NOMO-1 treated with dmso at 0.1 percent for 144 hours (cell line): Measurements from ENCODE around the gene FBLN1.
"Not testable (repeated sequence)": the region's sequence is repeated elsewhere in the genome, so short reads cannot be mapped to it uniquely, and the experiment has no call there.

Experiments
- DNase-seq: peaks from one replicate; lab custom pipeline; 2025; ENCODE audit not compliant: unreplicated experiment; lab: John Stamatoyannopoulos, UW

Gene FBLN1

DNA sequence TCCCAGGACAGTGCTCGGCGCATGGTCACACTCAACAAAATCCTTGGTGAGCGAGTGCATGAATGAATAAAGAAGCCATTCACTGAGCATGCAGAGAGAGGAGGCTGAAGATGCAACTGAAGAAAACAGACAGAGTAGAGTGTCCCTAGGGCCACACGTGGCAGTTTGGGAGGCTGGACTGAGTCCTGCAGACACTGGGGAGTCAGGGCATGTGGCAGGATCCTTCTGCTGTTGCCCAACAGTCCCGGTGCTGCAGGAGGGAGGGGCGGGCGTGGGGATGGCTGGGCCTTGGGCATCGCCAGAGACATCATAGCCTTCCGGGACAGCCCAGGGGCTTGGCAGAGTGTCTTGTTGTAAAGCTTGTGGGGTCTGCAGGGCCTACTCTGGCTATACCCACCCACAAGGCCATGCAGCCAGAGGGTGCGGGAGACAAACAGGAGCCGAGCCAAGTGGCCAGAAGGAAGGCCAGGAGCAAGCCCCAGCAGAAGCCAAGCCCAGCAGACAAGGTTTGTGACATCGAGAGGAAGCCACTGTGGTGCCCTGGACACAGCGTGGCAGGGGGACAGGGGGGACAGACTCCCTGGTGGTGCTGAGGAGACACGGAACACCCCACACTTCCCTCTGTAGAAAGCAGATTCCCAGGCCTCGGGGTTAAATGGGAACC, 26.7 kb upstream of the FBLN1 start:
- no peak for DNase-seq

DNA sequence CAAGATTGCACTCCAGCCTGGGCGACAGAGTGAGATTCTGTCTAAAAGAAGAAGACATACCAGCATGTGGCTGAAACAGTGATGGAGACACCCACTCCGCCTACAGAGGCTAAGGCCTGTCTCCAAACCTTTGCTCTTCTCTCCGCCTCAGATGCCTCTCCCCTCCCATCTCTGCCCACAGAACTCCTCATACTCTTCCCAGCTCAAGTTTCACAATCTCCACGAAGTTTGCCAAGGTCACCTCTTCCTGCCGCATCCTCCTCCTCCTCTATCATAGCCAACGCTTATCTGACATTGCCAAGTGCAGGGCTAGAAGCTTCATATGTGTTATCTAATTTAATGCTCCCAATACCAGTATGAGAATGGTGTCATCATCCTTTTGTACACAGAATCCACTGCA, 25.9 kb upstream of the FBLN1 start:
- DNase-seq, result no peak

DNA sequence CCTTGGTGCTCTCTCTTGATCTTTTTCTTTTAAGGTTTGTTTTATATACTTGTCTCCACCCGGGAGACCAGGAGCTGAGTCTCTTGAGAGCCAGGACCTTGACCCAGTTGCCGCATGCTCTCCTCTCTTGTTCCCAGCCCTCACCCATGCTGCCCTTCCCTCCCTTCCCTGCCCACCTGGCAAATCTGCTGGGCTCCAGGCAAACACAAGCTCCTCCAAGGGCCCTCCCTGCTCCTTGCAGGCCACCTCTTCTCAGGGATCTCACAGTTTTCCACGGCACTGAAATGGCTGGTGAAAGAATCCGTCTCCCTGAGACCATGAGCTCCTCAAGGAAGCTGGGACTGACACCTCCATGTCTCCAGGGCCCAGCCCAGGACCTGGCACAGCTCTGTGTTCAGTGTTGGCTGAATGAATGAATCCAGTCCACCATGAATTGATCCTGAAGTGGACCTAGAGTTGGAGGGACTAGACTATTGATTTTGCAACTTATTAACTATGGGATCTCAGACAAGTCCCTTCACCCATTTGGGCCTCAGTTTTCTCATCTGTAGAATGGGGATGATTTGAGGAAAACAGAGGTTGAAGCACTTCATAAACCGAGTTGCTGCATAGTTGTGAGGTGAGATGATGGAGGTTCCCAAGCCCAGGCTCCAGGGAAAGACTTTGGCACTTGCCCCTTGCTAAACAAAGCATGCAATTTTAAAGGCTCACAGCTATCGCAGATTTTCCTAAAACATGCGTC, 25.1 kb upstream of the FBLN1 start:
- no peak for DNase-seq

DNA sequence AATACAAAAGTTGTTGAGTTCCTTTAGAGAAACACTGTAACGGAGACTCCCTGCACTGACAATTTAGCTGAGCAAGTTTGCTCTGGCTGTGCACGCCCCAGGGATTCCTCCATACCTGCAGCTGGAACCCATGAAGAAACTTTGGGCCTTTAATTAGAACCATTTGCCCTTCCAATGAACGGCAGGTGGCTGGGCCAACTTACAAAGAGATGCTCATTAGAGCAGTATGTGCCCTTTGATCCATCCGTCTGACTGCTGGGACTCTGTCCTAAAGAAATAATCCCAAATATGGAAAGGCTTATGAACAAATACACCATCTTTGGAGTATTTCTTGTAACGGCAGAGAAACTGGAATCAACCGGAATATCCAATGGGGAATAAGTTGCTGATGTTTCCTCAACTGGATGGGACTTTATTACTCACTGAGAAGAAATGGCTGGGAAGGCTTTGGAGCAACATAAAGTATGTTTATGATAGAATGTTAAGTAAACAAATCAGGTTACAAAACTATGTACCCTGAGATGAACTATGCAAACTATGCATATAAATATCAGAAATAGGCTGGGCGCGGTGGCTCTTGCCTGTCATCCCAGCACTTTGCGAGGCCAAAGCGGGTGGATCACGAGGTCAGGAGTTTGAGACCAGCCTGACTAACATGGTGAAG, 24.4 kb upstream of the FBLN1 start:
- no peak for DNase-seq

DNA sequence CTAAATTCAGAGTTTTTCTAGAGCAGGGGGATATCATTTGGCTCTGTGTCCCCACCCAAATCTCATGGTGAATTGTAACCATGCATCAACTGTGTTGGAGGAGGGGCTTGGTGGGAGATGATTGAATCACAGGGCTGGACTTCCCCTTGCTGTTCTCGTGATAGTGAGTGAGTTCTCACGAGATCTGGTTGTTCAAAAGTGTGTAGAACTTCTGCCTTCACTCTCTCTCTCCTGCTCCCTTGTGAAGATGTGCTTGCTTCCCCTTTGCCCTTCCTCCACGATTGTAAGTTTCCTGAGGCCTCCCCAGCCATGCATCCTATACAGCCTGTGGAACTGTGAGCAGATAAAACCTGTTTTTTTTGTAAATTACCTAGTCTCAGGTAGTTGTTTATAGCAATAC, 22.0 kb upstream of the FBLN1 start:
- DNase-seq, result no peak

DNA sequence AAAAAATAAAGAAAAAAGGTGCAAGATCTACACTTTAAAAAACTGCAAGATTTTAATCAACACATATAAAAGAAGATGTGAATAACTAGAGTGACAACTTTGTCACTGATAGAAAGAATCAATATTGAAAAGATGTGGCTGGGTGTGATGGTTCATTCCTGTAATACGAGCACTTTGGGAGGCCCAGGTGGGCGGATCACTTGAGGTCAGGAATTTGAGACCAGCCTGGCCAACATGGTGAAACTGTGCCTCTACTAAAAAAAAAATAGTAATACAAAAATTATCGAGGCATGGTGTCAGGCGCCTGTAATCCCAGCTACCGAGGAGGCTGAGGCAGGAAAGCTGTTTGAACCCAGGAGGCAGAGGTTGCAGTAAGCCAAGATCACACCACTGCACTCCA, 21.0 kb upstream of the FBLN1 start:
- no peak for DNase-seq

DNA sequence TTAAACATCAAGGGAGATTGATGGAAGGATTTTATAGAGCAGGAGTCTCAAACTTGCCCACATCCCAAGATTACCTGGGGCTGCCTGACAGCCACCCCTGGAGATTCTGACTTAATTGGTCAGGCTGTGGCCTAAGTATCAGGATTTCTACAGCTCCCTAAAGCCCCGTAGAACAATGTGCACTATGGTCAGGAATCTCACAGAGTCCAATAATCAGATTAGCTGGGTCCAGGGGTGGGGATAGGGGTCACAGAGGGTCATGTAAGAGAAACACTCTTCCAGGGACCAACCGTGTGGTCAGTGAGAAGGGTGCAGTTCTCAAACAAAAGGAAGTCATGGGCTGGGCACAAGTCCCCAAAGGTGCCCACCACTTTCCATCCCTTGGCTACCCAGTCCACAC, 20.5 kb upstream of the FBLN1 start:
- DNase-seq, result no peak

DNA sequence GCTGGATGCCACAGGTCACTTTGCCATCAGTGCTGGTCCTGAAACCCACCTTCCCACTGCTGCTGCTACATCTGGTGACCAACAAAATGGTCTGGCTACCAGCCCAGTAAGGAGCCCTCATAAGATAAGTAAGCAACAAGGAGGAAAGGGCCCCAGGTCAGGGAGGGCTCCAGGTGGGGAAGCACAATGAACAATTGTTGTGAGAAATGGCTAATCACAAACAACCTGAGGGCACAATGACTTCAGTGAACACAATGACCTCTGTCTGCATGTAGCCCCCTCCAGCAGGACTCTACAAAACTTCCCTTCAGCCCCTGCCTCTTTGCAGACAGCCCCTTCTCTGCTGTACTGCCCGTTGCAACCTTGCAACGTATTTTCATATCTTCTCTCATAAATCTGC, 19.4 kb upstream of the FBLN1 start:
- DNase-seq, result no peak

DNA sequence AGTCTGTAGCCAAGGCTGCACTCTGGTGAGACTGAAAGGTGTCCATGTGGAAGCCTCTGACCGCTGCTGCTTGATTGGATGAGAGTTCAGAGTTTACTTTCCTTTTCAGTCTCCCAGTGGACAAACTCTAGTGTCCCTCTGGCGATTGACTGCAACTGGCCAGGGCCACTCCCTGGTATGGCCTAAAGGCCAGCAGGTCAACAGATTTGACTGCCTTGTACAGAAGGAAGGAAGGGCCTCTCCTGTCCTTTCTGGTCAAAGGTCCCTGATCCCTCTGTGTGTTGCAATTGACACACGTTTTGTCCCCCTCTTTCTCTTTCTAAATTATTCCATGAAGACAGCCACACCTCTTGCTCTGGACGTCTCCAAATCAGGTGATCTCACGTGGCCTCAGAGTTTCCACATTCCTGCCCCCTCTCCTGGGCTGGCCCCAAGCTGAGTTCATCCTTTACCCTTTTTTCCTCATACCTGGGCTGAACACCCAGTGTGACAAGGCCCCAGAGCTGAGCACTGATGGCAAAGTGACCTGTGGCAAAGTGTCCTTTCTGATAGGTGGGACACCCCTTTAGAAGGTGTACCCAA, 18.7 kb upstream of the FBLN1 start:
- DNase-seq, result no peak

DNA sequence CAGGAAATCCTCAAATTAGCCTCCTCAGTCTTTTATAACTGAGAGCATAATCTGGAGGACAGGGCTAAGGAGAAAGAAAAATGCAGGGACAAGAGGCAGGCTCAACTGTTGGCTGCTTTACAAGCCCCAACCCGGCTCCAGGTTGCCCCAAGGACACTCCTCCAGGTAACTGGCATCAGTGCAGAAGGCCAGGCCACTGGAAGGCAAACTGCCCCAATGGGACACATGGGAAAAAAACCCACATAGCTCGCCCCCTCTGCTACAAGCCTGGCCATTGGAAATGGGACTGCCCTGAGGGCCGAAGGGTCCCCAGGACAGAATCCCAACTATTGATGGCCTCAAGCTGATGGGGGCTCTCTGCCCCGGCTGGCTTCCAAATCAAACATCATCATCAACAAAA, 17.9 kb upstream of the FBLN1 start:
- DNase-seq, result no peak

DNA sequence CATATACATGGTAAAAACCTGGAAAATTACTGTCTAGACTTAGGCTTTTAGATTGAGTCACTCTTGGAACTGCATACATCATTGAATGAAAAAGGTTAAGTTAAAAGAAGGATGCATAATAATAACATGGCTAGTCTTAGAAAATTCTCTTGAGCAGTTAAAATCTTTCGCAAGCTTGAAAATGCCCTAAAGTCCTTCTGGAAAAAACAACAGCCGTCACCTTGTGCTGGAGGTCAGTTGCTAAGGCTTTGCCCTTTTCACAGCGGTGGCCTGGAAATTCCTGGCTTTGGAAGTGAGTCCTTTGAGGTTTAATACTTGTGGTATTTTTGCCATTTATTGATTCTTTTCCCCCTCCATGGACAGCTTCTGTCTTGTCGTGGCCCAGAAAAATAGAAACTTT, 17.4 kb upstream of the FBLN1 start:
- no peak for DNase-seq

DNA sequence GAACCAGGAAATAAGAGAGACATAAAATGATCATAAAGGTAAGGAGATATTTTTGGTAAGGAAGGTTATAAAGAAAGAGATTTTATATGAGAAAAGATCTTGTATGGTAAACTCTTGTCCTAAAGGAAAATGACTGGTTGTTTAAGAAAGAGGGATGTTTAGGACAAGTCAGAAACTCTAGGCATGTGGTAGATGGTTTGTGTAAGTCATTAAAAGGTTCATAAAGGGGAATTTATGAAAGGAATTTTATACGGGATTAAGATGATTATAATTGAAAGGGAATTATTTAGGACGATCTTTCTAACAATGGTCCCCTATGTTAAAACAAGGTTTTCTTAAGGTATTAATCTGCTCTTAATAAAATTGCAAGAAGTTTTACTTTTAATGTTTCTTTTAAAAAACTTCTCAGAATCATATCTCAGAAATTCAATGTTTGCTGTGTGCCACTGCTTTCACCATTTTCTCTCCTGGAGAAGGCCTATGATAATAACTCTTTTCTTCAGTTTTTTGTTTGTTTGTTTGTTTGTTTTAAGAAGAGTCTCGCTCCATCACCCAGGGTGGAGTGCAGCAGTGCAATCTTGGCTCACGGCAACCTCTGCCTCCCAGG, 13.8 kb upstream of the FBLN1 start:
- no peak for DNase-seq

DNA sequence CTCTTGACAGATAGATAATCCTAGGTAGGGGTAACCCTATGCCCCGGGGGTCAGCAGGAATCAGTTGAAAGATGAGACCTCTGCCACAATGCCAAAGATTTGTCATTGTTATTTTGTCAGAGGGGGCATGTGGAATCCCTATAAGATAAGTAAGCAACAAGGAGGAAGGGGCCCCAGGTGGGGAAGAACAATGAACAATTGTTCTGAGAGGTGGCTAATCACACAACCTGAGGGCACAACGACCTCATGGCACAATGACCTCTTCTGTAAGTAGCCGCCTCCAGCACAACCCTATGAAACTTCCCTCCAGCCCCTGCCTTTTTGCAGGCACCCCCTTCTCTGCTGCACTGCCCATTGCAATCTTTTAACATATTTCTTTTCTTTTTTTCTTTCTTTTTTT, 11.8 kb upstream of the FBLN1 start:
- no peak for DNase-seq

DNA sequence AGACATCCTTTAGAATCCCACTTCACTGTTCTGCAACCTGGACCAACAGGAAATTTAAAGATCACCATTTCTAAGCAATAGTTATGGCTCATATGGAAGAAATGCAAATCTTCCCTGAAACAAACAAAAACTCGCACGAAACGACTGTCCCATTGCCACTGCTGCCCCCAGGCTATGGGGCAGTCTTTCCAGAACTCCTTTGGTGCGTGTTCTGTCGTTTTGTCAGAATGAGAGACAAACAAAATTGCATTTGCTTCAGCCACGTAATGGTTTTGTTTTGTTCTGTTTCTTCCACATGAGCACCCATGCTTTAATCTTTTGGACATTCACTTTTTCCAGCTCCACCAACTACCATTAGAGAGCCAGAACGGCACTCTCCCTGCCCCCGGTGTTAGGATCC, 10.8 kb upstream of the FBLN1 start:
- no peak for DNase-seq

DNA sequence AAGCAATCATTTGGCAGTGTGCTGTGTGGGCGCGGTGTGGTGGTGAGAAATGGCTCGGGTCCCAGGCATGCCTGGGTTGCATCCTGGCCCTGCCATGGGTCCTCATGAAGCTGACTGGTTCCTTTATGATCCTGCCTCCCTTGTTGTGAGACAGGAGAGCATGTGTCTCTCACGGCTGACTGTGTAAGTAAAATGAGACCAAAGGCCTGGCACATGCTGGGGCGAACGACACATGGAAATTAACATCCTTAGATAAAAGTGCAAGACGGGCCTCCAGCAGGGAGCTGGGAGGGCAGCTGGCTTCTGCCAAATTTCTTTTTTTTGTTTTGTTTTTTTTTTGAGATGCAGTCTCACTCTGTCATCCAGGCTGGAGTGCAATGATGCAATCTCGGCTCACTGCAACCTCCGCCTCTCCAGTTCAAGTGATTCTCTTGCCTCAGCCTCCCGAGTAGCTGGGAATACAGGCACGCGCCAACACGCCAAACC, 9.4 kb upstream of the FBLN1 start:
- no peak for DNase-seq

DNA sequence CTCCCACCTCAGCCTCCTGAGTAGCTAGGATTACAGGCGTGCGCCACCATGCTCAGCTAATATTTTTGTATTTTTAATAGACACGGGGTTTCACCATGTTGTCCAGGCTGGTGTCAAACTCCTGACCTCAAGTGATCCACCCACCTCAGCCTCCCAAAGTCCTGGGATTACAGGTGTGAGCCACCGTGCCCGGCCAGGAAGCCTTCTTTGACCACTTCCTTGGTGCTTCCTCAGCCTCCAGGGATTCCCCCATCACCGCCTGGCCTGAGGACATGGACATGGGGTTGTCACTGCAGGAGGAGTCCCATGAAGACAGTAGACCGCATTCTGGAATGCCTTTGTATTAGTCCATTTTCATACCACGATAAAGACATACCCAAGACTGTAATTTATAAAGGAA, 8.4 kb upstream of the FBLN1 start:
- DNase-seq, result not testable (repeated sequence)

DNA sequence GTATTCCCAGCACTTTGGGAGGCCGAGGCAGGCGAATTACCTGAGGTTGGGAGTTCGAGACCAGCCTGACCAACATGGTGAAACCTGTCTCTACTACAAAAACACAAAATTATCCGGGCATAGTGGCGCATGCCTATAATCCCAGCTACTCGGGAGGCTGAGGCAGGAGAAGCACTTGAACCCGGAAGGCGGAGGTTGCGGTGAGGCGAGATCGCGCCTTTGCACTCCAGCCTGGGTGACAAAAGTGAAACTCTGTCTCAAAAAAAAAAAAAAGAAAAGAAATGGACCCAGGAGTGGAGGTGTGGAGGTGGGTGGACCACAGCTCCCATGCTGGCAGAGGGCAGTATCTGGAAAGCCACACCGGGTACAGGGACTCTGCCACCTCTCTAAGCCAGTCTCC, 7.1 kb upstream of the FBLN1 start:
- not testable (repeated sequence) for DNase-seq

DNA sequence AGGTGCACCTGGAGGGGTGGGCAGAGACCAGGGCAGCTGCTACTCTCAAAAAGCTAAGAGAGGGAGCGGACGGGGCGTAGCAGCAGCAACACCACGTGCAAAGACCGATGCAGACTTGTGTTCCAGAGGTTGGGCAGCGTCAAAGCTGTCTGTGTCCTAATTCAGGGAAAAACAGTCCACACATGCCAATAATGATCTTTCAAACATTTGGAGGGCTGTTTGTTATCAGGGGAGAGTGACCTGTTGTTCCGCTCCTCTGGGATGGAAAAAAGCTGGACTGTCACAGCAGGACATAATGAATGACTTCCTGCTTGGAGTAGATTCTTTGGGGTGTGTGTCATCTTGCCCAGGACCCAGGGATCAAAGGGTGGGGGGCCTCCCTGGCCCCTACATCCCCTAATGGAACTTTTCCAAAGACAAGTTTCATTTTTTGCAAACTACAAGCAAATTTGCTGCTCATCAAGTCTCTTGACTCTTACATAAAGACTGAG, 6.2 kb upstream of the FBLN1 start:
- no peak for DNase-seq

DNA sequence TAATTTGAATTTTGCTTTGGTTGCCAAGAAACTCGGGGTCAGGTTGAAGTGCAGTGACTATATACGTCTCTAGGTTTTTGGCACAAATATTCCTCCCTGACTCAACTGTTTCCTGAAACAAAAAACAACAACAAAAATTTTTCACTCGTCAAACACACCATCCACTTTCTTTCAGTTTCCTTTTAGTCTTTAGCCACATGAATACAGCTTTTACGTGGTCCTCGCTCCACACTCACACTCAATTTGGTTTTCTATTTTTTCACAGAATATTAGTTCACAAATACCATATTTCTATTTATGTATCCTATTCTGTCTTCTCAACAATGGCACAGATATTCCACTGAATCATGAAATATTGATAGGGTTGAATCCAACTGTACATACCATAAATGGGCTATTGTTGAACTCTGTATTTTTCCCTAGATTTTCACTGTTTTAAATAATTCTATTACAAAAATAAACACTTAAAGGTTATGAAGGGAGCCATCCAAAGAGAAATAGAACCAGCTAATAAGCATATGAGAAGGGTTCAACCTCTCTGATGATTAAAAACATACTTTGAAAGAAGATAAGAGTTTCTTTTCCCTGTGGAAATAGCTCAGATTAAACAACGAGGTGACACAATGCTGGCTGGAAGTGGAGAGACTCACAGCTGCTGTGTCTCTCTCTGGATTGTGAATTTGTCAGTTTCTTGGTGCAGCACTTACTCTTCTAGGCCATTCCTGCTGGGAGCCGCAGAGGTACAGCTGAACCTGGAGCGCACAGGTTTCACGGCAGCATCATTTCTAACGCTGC, 5.1 kb upstream of the FBLN1 start:
- no peak for DNase-seq

DNA sequence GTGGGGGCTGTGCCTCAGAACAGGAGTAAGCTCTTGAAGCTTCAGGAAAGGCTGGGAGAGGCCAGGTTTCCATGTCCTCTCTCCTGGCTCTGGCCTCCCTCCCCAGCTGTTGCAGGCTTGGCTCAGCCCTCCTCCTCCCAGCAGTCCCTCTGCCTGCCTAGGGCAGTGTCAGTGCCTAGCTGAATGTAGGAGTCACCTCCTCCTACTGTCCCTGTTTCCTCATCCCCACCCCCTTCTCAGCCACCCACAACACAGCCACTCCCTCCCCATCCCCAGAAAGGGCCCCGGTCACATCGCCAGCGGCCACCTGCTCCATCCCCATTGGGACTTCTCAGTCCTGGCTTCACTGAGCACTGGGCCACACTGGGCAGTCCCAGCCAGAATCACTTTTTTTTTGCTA, 2.9 kb upstream of the FBLN1 start:
- DNase-seq, result no peak
